NOMO-1 treated with dmso at 0.1 percent for 144 hours (cell line): ENCODE data around the gene CXCL14.

Experiments
- DNase-seq: peaks from one replicate; lab custom pipeline; 2025; ENCODE audit not compliant: unreplicated experiment; lab: John Stamatoyannopoulos, UW

Gene CXCL14

GRCh38 chr5:135569755-135570452, 8.9 kb downstream of the CXCL14 start:
- DNase-seq, result no peak

- no peak for DNase-seq
Observed at GRCh38 chr5:135568923-135569360, 9.8 kb downstream of the CXCL14 start.

GRCh38 chr5:135568246-135568645, 10.5 kb downstream of the CXCL14 start:
- DNase-seq, result no peak

GRCh38 chr5:135567661-135568060, 11.1 kb downstream of the CXCL14 start:
- DNase-seq, result no peak

- DNase-seq, result no peak
Observed at GRCh38 chr5:135566422-135567400, 12.1 kb downstream of the CXCL14 start.

GRCh38 chr5:135565725-135566421, 12.9 kb downstream of the CXCL14 start:
- peak; percentile 12 for DNase-seq

- DNase-seq, result no peak
Observed at GRCh38 chr5:135565266-135565665, 13.5 kb downstream of the CXCL14 start.

GRCh38 chr5:135564331-135564730, 14.5 kb downstream of the CXCL14 start:
- no peak for DNase-seq

- no peak for DNase-seq
Observed at GRCh38 chr5:135561266-135561665, 17.5 kb downstream of the CXCL14 start.

- peak; percentile 81 for DNase-seq
Observed at GRCh38 chr5:135560858-135561257, 17.9 kb downstream of the CXCL14 start.

- no peak for DNase-seq
Observed at GRCh38 chr5:135559354-135559753, 19.4 kb downstream of the CXCL14 start.

- DNase-seq, result no peak
Observed at GRCh38 chr5:135557076-135557838, 21.5 kb downstream of the CXCL14 start.

GRCh38 chr5:135556620-135557019, 22.2 kb downstream of the CXCL14 start:
- no peak for DNase-seq

- DNase-seq, result no peak
Observed at GRCh38 chr5:135555530-135555929, 23.3 kb downstream of the CXCL14 start.

GRCh38 chr5:135553688-135554462, 24.9 kb downstream of the CXCL14 start:
- DNase-seq, result no peak

- peak; percentile 37 for DNase-seq
Observed at GRCh38 chr5:135551593-135552447, 27.0 kb downstream of the CXCL14 start.

GRCh38 chr5:135549413-135549812, 29.4 kb downstream of the CXCL14 start:
- DNase-seq, result no peak

- DNase-seq, result no peak
Observed at GRCh38 chr5:135547590-135548254, 31.1 kb downstream of the CXCL14 start.
